Measurements from ENCODE around the gene HK1. TPM values are rescaled to one million over a fixed set of nuclear protein-coding genes. Genes with fewer than 3 reads are reported as not detected.
A peak's percentile ranks its signal among the peaks of the same experiment; 100 is the strongest.

HK1 gene
- total RNA-seq, 1 donor from 2014 or later: 162 TPM

DNA sequence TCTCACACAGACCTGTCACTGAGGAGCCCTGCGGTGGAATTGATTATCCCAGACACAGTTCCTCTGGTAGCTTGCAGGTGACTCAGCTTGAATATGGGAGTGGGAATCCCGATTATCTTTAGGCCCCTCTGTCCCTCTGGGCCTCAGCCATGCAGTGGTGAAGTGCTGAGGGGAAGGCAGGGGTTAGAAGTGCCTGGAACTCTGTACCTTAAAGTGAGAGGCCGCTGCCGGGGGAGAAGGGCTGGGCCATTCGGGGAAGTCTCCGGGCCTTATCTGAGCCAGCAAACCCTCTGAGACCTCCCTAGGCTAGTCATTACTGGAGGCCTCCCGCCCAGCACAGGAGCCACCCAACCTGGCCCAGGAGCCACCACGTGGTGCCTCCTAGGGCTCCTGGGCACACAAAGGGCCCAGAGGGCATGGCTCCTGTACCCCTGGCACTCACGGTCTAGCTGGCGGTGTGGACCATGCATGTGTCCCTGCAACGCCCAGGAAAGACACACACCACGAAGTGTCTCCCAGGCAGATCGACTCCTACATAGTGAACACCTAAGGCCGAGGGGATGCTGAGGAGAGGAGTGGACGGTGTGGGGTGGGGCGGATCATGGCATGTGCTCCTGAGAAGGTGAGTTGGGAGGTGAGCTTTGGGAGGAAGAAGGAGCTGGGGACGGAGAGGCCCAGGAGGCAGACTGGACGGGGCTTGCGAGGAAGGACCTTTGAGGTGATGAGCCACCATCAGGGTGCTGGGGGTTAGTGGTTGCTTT is 56.2 kb downstream of the HK1 start:
- Mint-ChIP-seq H3K36me3 (ENCODE audit: low read depth, unreplicated experiment) (peaks cover 11% of the 10 kb centered on the region), H3K4me1 (ENCODE audit: unreplicated experiment) (peaks cover 63% of the 10 kb centered on the region), H3K4me3 (ENCODE audit: unreplicated experiment) (peak overlapping the region; percentile 48), H3K27ac (ENCODE audit: unreplicated experiment) (peak overlapping the region; percentile 68), H3K9me3 (ENCODE audit: unreplicated experiment) (no peaks in the 10 kb centered on the region), H3K27me3 (ENCODE audit: unreplicated experiment) (peaks cover 6% of the 10 kb centered on the region)
- DNase-seq (ENCODE audit: low spot score): no peak
- TF ChIP-seq, protein P1, sequence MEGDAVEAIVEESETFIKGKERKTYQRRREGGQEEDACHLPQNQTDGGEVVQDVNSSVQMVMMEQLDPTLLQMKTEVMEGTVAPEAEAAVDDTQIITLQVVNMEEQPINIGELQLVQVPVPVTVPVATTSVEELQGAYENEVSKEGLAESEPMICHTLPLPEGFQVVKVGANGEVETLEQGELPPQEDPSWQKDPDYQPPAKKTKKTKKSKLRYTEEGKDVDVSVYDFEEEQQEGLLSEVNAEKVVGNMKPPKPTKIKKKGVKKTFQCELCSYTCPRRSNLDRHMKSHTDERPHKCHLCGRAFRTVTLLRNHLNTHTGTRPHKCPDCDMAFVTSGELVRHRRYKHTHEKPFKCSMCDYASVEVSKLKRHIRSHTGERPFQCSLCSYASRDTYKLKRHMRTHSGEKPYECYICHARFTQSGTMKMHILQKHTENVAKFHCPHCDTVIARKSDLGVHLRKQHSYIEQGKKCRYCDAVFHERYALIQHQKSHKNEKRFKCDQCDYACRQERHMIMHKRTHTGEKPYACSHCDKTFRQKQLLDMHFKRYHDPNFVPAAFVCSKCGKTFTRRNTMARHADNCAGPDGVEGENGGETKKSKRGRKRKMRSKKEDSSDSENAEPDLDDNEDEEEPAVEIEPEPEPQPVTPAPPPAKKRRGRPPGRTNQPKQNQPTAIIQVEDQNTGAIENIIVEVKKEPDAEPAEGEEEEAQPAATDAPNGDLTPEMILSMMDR (IDR thresholded peaks at IDR 0.05; ENCODE audit: unreplicated experiment): no peak

DNA sequence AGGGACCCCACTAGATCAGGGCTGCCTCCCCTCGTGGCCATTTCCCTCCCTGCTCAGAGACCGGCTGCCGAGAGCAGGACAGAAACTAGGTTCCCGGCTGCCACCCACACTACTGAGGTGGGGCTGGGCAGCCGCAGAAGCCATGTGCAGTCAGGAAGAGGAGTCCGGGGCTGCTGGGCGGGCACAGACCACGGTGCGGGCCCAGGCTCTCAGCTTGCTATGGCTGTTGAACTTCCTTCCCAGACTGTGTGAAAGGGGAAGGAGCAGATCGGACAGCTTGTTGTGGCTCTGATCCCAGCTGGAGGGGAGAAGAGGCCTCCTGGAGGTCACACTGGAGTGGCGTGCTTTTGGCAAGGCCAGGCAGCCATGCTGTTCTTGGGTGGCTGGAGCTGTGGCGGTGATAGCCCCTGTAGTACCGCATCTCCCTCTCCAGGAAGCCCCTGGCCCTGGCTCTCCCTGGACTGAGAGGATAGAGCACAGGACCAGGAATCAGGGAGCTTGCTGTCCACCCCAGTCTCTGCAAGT is 56.8 kb downstream of the HK1 start:
- Mint-ChIP-seq H3K36me3 (ENCODE audit: low read depth, unreplicated experiment) (peaks cover 7% of the 10 kb centered on the region), H3K4me1 (ENCODE audit: unreplicated experiment) (peaks cover 62% of the 10 kb centered on the region), H3K27me3 (ENCODE audit: unreplicated experiment) (peaks cover 7% of the 10 kb centered on the region), H3K9me3 (ENCODE audit: unreplicated experiment) (no peaks in the 10 kb centered on the region), H3K4me3 (ENCODE audit: unreplicated experiment) (no peak overlapping the region), H3K27ac (ENCODE audit: unreplicated experiment) (no peak overlapping the region)
- no peak for DNase-seq (ENCODE audit: low spot score)
- TF ChIP-seq, protein P1 (IDR thresholded peaks at IDR 0.05; ENCODE audit: unreplicated experiment): no peak

DNA sequence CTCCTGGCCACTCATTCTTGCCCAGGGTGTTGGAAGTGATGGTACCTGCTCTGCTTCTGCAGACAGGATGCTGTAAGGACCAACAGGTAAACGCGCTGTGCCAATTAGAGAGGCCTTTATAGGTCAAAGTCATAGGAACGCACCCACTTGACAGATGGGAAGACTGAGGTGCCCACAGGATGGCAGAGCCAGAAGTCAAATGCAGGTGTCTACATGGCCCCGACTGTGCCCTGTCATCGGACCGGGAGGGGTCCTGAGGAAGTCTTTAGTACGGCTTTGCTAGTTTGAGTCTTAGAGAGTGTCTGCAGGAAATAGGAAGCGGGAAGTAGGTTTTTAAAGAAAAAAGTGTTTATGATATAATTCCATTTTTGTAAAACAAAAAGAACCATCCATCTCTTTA is 57.3 kb downstream of the HK1 start:
- Mint-ChIP-seq H3K27ac (ENCODE audit: unreplicated experiment) (peak overlapping the region; percentile 17), H3K4me3 (ENCODE audit: unreplicated experiment) (no peak overlapping the region), H3K4me1 (ENCODE audit: unreplicated experiment) (peaks cover 58% of the 10 kb centered on the region), H3K27me3 (ENCODE audit: unreplicated experiment) (peaks cover 8% of the 10 kb centered on the region), H3K36me3 (ENCODE audit: low read depth, unreplicated experiment) (peaks cover 4% of the 10 kb centered on the region), H3K9me3 (ENCODE audit: unreplicated experiment) (no peaks in the 10 kb centered on the region)
- DNase-seq (ENCODE audit: low spot score): no peak
- TF ChIP-seq, protein P1 (IDR thresholded peaks at IDR 0.05; ENCODE audit: unreplicated experiment): no peak

DNA sequence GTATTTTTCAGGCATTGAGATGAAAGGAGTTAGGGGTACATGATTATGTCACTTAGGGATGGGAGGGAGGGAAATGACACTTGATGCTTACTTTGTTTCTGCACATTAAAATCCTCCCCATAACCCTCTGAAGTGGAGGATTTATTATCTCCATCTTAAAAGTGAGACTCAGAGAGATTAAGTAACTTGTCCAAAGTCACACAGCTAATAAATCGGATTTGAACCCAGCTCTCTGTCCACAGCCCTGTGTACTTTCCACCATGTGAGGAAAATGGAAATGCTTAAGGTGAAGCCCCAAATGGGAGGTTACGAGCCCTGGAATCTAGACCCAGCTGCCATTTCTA is 58.6 kb downstream of the HK1 start:
- Mint-ChIP-seq H3K27me3 (ENCODE audit: unreplicated experiment) (peaks cover 10% of the 10 kb centered on the region), H3K9me3 (ENCODE audit: unreplicated experiment) (no peaks in the 10 kb centered on the region), H3K4me1 (ENCODE audit: unreplicated experiment) (peaks cover 62% of the 10 kb centered on the region), H3K27ac (ENCODE audit: unreplicated experiment) (peak overlapping the region; percentile 80), H3K36me3 (ENCODE audit: low read depth, unreplicated experiment) (peaks cover 4% of the 10 kb centered on the region), H3K4me3 (ENCODE audit: unreplicated experiment) (no peak overlapping the region)
- TF ChIP-seq, protein P1 (IDR thresholded peaks at IDR 0.05; ENCODE audit: unreplicated experiment): no peak
- DNase-seq (ENCODE audit: low spot score): no peak

Data from endothelial cell (in vitro differentiated cells).